Activated CD4-positive, alpha-beta memory T cell treated with anti-CD3 and anti-CD28 coated beads for 36 hours (primary cell): Measurements from ENCODE around the gene AMY2B. TPM values are rescaled to one million over a fixed set of nuclear protein-coding genes. Genes with fewer than 3 reads are reported as not detected.
A peak's percentile ranks its signal among the peaks of the same experiment; 100 is the strongest.
"Not testable (repeated sequence)": the region's sequence is repeated elsewhere in the genome, so short reads cannot be mapped to it uniquely, and the experiment has no call there.

Experiments
- CTCF ChIA-PET: fragments of 350-600 bp; sonication (Branson Sonifier 250); formaldehyde crosslinking; loops from one replicate; lab custom pipeline; 2021; ENCODE audit warnings: antibody characterized with exemption, inconsistent platforms; lab: Charles Lee
- POLR2A ChIA-PET: fragments of 350-600 bp; sonication (Branson Sonifier 250); formaldehyde crosslinking; loops from one replicate; lab custom pipeline; 2021; ENCODE audit warnings: antibody characterized with exemption; lab: Charles Lee
- DNase-seq: peaks from one replicate; pipeline ENCODE4 v3.0.0-alpha.2; 2020
- H3K27ac Mint-ChIP-seq: one replicate; pipeline ENCODE4 v1.8.0; 2021; ENCODE audit warnings: mixed read lengths
- H3K27me3 Mint-ChIP-seq: one replicate; pipeline ENCODE4 v1.8.0; 2021; ENCODE audit warnings: mixed read lengths
- H3K36me3 Mint-ChIP-seq: one replicate; pipeline ENCODE4 v1.8.0; 2021; ENCODE audit warnings: mixed read lengths
- H3K4me1 Mint-ChIP-seq: one replicate; pipeline ENCODE4 v1.8.0; 2021; ENCODE audit warnings: low read depth, mixed read lengths
- H3K4me3 Mint-ChIP-seq: one replicate; pipeline ENCODE4 v1.8.0; 2021; ENCODE audit warnings: mild to moderate bottlenecking, mixed read lengths
- H3K9me3 Mint-ChIP-seq: one replicate; pipeline ENCODE4 v1.8.0; 2021; ENCODE audit warnings: mixed read lengths
- intact Hi-C: fragments of 100-400 bp; cut with micrococcal nuclease; formaldehyde crosslinking; loops from one replicate; pipeline ENCODE4 v1.15.1; 2023
- total RNA-seq, 2 experiments: library from RNA; stranded (reverse); gene quantifications; one replicate each; pipeline ENCODE4 v1.2.3, GENCODE V29; 2021

AMY2B gene
- total RNA-seq, 2 experiments from 2014 or later, result 3.9 to 4.4 TPM

DNA sequence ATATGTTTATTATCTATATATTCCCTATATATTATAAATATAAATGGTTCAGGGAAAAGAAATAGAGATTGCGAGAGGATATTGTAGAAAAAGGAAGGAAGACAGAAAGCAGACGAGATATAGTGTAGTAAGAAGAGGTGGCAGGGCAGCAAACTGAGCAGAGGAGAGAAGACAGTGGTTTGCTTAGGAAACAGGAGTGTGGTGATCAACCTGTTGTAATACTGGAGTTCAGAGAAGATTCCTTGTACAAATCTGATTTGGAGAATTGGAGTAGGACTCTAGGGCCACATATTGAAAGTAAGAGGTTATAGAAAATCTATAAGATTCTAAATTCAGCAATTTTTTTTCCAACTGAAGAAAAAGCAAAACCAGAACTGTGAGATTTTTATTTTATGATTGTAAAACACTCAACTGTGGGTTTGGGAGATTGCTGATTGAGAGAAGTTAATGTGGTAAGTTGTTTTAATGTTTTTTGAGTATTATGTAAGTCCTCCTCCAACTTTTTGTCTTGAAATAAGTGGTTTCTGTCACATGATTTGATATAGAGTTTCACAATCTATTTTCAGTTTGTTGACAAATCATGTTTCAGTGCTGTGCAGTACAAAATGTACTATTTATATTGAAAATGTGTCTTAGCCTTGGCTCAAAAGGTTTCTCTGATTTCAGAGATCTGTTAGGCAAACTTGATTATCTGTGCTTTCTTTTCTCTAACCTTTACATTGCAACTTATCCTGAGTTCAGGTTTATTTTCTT, 9.6 kb upstream of the AMY2B start:
- Mint-ChIP-seq H3K27ac (no peak overlapping the region), H3K4me1 (peaks cover 8% of the 10 kb centered on the region), H3K4me3 (no peak overlapping the region), H3K27me3 (no peaks in the 10 kb centered on the region), H3K36me3 (no peaks in the 10 kb centered on the region), H3K9me3 (no peaks in the 10 kb centered on the region)
- CTCF ChIA-PET, result no interaction called here
- DNase-seq, result no peak
- POLR2A ChIA-PET, result no interaction called here
- intact Hi-C loops, result no loop called here

DNA sequence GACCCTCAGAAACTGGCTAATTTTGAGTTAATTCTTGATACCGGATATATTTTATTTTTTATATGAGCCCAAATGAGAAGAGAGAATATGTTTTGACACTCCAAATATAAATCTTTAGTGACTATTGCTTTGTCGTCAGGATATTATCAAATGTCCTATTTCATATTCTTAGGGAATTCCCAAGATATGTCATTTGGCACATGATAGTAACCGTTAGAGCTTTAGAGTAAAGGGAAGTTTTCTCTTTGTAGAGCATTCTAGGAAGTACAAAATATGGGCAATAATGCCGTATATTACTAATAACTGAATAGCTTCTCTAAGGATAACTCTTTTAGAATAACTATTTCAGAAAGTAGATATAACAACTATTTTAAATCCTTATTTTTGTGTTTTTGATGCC, 8.3 kb upstream of the AMY2B start:
- H3K9me3 Mint-ChIP-seq, result no peaks in the 10 kb centered on the region
- DNase-seq, result no peak
- no peaks in the 10 kb centered on the region for H3K36me3 Mint-ChIP-seq
- H3K4me1 Mint-ChIP-seq, result peaks cover 8% of the 10 kb centered on the region
- no peak overlapping the region for H3K4me3 Mint-ChIP-seq
- POLR2A ChIA-PET, result no interaction called here
- CTCF ChIA-PET, result no interaction called here
- intact Hi-C loops, result no loop called here
- H3K27me3 Mint-ChIP-seq, result no peaks in the 10 kb centered on the region
- H3K27ac Mint-ChIP-seq, result no peak overlapping the region

DNA sequence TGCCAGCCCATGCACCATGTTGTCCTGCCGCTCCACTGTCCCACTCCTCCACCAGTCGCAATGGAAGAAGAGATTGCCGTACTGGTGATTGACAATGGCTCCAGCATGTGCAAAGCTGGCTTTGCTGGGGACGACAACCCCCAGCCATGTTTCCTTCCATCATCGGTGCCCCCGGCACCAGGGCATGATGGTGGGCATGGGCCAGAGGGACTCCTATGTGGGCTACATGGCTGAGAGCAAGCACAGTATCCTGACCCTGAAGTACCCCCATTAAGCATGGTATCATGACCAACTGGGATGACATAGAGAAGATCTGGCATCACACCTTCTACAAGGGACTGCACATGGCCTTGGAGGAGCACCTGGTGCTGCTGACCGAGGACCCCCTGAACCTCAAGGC, 1.9 kb upstream of the AMY2B start:
- peaks cover 13% of the 10 kb centered on the region for H3K36me3 Mint-ChIP-seq
- H3K27me3 Mint-ChIP-seq, result no peaks in the 10 kb centered on the region
- H3K27ac Mint-ChIP-seq, result no peak overlapping the region
- H3K4me1 Mint-ChIP-seq, result no peaks in the 10 kb centered on the region
- POLR2A ChIA-PET, result no interaction called here
- DNase-seq, result no peak
- intact Hi-C loops, result no loop called here
- H3K4me3 Mint-ChIP-seq, result no peak overlapping the region
- CTCF ChIA-PET, result no interaction called here
- H3K9me3 Mint-ChIP-seq, result no peaks in the 10 kb centered on the region

GRCh38 chr1:103576065-103576464, 4.7 kb downstream of the AMY2B start:
- CTCF ChIA-PET, result no interaction called here
- no peak for DNase-seq
- POLR2A ChIA-PET, result no interaction called here
- no peak overlapping the region for H3K4me3 Mint-ChIP-seq
- H3K9me3 Mint-ChIP-seq, result no peaks in the 10 kb centered on the region
- H3K27ac Mint-ChIP-seq, result peak overlapping the region; percentile 11
- H3K4me1 Mint-ChIP-seq, result no peaks in the 10 kb centered on the region
- no peaks in the 10 kb centered on the region for H3K27me3 Mint-ChIP-seq
- intact Hi-C loops, result no loop called here
- peaks cover 11% of the 10 kb centered on the region for H3K36me3 Mint-ChIP-seq

DNA sequence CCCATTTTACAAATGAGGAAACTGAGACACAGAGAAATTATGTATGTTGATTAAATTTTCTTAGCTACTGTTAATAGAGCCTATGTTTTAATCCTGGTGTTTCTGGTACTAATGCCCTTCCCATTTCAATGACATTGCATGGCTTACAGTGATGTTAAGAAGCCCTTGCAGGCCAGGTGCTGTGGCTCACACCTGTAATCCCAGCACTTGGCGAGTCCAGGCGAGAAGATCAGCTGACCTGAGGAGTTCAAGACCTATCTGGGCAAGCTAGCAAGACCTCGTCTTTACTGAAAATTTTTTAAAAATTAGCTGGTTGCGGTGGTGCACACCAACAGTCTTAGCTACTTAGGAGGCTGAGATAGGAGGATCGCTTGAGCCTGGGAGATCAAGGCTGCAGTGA, 5.4 kb downstream of the AMY2B start:
- H3K36me3 Mint-ChIP-seq, result peaks cover 11% of the 10 kb centered on the region
- intact Hi-C loops, POLR2A ChIA-PET: not testable (repeated sequence)

GRCh38 chr1:103582464-103582863, 11.1 kb downstream of the AMY2B start:
- Mint-ChIP-seq H3K27me3 (no peaks in the 10 kb centered on the region), H3K27ac (no peak overlapping the region), H3K36me3 (peaks cover 7% of the 10 kb centered on the region), H3K4me3 (no peak overlapping the region), H3K9me3 (no peaks in the 10 kb centered on the region), H3K4me1 (no peaks in the 10 kb centered on the region)
- intact Hi-C loops, result no loop called here
- no peak for DNase-seq
- CTCF ChIA-PET, result no interaction called here
- POLR2A ChIA-PET, result no interaction called here

More for the DNA sequence above, 5.4 kb downstream of the AMY2B start:
- CTCF ChIA-PET, H3K27ac Mint-ChIP-seq, H3K4me3 Mint-ChIP-seq, H3K9me3 Mint-ChIP-seq, H3K27me3 Mint-ChIP-seq, H3K4me1 Mint-ChIP-seq, DNase-seq: not testable (repeated sequence)

DNA sequence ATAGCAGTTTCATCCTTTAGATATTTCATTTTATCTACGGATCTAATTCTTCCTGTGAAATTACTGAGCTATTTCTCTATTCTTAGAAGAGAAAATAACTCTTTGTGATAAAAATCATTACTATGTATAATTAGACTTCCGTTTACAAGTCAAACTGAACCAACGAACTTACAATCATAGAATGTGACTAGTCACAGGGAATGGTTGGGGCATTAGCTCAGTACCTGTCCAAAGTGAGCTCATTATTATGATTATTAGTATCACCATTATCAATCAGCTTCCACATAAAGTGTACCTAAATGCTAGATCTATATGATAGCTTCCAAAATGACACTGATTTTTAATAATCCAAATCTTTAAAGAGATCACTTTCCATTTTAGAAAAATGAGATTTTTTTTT, 12.5 kb downstream of the AMY2B start:
- no peaks in the 10 kb centered on the region for H3K4me1 Mint-ChIP-seq
- H3K27ac Mint-ChIP-seq, result no peak overlapping the region
- intact Hi-C loops, result no loop called here
- ChIA-PET CTCF (no interaction called here), POLR2A (no interaction called here)
- no peak overlapping the region for H3K4me3 Mint-ChIP-seq
- H3K27me3 Mint-ChIP-seq, result no peaks in the 10 kb centered on the region
- peaks cover 4% of the 10 kb centered on the region for H3K9me3 Mint-ChIP-seq
- DNase-seq, result no peak
- peaks cover 7% of the 10 kb centered on the region for H3K36me3 Mint-ChIP-seq

DNA sequence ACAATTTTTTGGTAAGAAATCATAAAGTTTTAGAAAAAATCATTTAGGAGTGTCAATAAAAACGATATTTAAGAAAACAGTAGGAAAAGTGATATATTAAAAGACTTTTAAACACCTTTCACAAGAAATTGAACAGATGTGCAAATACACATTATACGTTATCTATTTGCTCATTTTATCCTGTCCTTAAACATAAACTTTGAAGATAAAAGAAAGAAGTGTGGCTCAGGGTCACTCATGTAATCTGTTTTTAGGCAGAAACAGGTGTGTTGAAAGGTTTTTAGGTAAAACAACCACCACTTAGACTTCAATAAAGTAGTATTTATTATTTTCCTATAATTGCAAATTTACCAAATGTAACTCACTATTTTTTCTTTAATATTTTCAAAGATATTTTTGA, 13.1 kb downstream of the AMY2B start:
- intact Hi-C loops, result no loop called here
- POLR2A ChIA-PET, result no interaction called here
- no peaks in the 10 kb centered on the region for H3K4me1 Mint-ChIP-seq
- H3K27me3 Mint-ChIP-seq, result no peaks in the 10 kb centered on the region
- peaks cover 3% of the 10 kb centered on the region for H3K36me3 Mint-ChIP-seq
- DNase-seq, result no peak
- no peak overlapping the region for H3K4me3 Mint-ChIP-seq
- H3K9me3 Mint-ChIP-seq, result peaks cover 7% of the 10 kb centered on the region
- CTCF ChIA-PET, result no interaction called here
- no peak overlapping the region for H3K27ac Mint-ChIP-seq

DNA sequence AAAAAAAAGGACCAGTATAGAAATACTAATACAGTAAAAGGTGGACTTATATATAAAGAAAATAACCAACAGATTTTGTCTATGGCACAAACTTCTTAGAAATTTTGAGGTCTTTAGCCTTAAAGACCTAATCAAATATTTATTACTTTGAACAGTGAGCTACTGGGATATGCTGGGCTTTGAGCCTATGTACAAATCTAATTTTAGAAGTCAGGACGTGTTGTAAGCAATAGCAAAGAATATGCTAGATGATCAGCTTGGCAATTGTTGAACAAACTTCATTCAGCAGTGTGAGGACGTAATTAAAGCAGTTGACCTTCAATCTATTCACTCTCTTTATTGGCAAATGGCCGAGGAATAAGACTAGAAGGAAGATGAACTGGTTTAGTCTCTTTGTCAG, 31.4 kb downstream of the AMY2B start:
- H3K4me3 Mint-ChIP-seq, intact Hi-C loops, CTCF ChIA-PET, POLR2A ChIA-PET, H3K4me1 Mint-ChIP-seq, DNase-seq, H3K27ac Mint-ChIP-seq, H3K9me3 Mint-ChIP-seq, H3K27me3 Mint-ChIP-seq, H3K36me3 Mint-ChIP-seq: not testable (repeated sequence)

DNA sequence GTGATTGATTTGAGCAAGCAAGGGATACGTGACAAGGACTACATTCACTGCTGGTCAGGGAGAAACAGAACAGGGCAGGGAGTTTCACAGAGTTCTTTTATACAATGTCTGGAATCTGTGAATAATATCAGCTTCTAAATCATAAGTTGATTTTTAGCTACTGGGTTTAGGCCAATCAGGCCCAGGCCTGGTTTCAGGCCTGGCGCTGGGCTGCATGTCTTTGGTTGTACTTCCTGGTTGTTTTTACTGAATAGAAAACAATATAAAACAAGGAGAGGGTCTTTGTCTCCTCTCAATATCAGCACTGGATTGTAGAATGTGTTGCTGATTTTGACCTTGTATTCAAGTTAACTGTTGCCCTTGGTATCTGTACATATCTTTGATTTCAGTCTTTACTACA, 45.0 kb downstream of the AMY2B start:
- ChIA-PET CTCF (no interaction called here), POLR2A (no interaction called here)
- no peak for DNase-seq
- H3K36me3 Mint-ChIP-seq, result no peaks in the 10 kb centered on the region
- no peak overlapping the region for H3K27ac Mint-ChIP-seq
- H3K9me3 Mint-ChIP-seq, result no peaks in the 10 kb centered on the region
- H3K4me3 Mint-ChIP-seq, result no peak overlapping the region
- H3K27me3 Mint-ChIP-seq, result no peaks in the 10 kb centered on the region
- intact Hi-C loops, result no loop called here
- no peaks in the 10 kb centered on the region for H3K4me1 Mint-ChIP-seq

DNA sequence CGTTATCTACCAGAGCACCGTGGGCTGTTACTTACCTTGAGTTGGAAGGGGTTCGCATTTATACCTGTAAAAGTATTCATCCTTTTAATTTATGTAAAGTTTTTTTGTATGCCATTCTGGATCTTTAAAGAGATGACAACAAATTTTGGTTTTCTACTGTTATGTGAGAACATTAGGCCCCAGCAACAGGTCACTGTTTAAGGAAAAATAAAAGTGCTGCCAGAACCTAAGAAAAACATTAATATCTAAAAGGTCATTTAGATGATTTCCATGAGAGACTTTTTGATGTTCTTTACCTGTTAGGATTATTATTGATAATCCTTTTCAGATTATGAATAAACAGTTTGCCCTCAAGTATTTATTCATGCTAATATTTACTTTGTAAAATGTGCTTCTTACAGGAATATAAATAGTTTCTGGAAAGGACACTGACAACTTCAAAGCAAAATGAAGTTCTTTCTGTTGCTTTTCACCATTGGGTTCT, 45.6 kb downstream of the AMY2B start, which contains the start of gene AMY2A:
TSS of gene AMY2A (plus strand) at position 434 of the 484 bp plus-strand sequence. CDS start at position 448, 14 bp downstream.
- H3K9me3 Mint-ChIP-seq, POLR2A ChIA-PET, H3K36me3 Mint-ChIP-seq, H3K4me1 Mint-ChIP-seq, H3K27ac Mint-ChIP-seq, intact Hi-C loops, H3K4me3 Mint-ChIP-seq, CTCF ChIA-PET, DNase-seq, H3K27me3 Mint-ChIP-seq: not testable (repeated sequence)

DNA sequence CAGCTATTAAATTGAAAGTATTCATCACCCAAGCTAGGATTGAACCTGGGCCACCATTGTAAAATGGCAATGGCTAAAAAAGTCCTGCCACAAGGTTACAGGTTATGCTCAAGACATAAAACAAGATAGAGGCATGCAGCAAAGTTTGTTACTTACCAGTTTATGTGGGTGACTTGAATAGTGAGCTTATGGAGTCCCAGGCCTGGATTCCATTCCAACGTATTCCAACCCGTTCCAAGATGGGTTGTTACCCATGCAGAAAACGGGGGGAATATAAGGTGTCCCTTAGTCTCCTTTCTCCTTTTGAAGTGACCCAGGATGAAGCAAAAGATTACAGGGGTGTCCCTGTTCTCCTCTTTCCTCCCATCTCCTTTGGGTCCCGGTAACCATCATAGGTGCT, 56.0 kb downstream of the AMY2B start:
- H3K36me3 Mint-ChIP-seq, DNase-seq, H3K4me1 Mint-ChIP-seq, CTCF ChIA-PET, H3K27ac Mint-ChIP-seq, H3K9me3 Mint-ChIP-seq, intact Hi-C loops, H3K4me3 Mint-ChIP-seq, H3K27me3 Mint-ChIP-seq, POLR2A ChIA-PET: not testable (repeated sequence)
